ENCODE results near the gene JMJD7. TPM values are rescaled to one million over a fixed set of nuclear protein-coding genes. Genes with fewer than 3 reads are reported as not detected.

Gene JMJD7
- total RNA-seq, 1 donor from 2014 or later: 13.8 TPM

DNA sequence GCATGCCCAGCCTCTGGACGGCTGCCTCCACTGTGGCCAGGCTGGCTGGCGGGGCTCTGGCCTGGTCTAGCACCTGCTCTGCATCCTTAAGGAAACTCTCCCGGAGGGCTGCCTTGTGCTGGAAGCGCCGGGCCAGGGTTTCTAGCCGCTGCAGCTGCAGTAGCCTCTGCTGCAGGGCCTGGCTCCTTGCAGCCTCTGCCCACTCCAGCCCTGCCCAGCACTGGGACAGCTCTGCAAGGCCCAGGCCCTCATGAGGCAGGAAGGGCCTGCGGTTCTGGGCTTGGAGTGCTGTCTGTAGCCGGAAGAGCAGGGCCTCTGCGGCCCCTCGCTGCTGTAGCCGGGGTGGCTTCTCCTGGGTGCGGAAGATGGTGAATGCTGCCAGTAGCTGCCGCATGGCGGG, 57.9 kb downstream of the JMJD7 start:
- Mint-ChIP-seq H3K27me3 (ENCODE audit: unreplicated experiment) (peaks cover 31% of the 10 kb centered on the region), H3K36me3 (ENCODE audit: low read depth, unreplicated experiment) (peaks cover 19% of the 10 kb centered on the region), H3K4me1 (ENCODE audit: unreplicated experiment) (peaks cover 9% of the 10 kb centered on the region), H3K4me3 (ENCODE audit: unreplicated experiment) (no peak overlapping the region), H3K9me3 (ENCODE audit: unreplicated experiment) (no peaks in the 10 kb centered on the region), H3K27ac (ENCODE audit: unreplicated experiment) (no peak overlapping the region)
- no peak for DNase-seq (ENCODE audit: low spot score)
- TF ChIP-seq, protein P1, sequence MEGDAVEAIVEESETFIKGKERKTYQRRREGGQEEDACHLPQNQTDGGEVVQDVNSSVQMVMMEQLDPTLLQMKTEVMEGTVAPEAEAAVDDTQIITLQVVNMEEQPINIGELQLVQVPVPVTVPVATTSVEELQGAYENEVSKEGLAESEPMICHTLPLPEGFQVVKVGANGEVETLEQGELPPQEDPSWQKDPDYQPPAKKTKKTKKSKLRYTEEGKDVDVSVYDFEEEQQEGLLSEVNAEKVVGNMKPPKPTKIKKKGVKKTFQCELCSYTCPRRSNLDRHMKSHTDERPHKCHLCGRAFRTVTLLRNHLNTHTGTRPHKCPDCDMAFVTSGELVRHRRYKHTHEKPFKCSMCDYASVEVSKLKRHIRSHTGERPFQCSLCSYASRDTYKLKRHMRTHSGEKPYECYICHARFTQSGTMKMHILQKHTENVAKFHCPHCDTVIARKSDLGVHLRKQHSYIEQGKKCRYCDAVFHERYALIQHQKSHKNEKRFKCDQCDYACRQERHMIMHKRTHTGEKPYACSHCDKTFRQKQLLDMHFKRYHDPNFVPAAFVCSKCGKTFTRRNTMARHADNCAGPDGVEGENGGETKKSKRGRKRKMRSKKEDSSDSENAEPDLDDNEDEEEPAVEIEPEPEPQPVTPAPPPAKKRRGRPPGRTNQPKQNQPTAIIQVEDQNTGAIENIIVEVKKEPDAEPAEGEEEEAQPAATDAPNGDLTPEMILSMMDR (IDR thresholded peaks at IDR 0.05; ENCODE audit: unreplicated experiment): no peak

GRCh38 chr15:41886741-41887140, 58.8 kb downstream of the JMJD7 start:
- H3K4me3 Mint-ChIP-seq (ENCODE audit: unreplicated experiment): no peak overlapping the region
- no peak for DNase-seq (ENCODE audit: low spot score)
- peaks cover 18% of the 10 kb centered on the region for H3K36me3 Mint-ChIP-seq (ENCODE audit: low read depth, unreplicated experiment)
- no peaks in the 10 kb centered on the region for H3K9me3 Mint-ChIP-seq (ENCODE audit: unreplicated experiment)
- no peak overlapping the region for H3K27ac Mint-ChIP-seq (ENCODE audit: unreplicated experiment)
- H3K27me3 Mint-ChIP-seq (ENCODE audit: unreplicated experiment): peaks cover 23% of the 10 kb centered on the region
- TF ChIP-seq, protein P1 (IDR thresholded peaks at IDR 0.05; ENCODE audit: unreplicated experiment): no peak
- peaks cover 9% of the 10 kb centered on the region for H3K4me1 Mint-ChIP-seq (ENCODE audit: unreplicated experiment)

- Mint-ChIP-seq H3K27me3 (ENCODE audit: unreplicated experiment) (peaks cover 25% of the 10 kb centered on the region), H3K4me3 (ENCODE audit: unreplicated experiment) (no peak overlapping the region), H3K27ac (ENCODE audit: unreplicated experiment) (no peak overlapping the region), H3K4me1 (ENCODE audit: unreplicated experiment) (peaks cover 9% of the 10 kb centered on the region), H3K36me3 (ENCODE audit: low read depth, unreplicated experiment) (peaks cover 18% of the 10 kb centered on the region), H3K9me3 (ENCODE audit: unreplicated experiment) (no peaks in the 10 kb centered on the region)
- TF ChIP-seq, protein P1 (IDR thresholded peaks at IDR 0.05; ENCODE audit: unreplicated experiment): no peak
- no peak for DNase-seq (ENCODE audit: low spot score)
Observed at GRCh38 chr15:41887161-41887560, 59.3 kb downstream of the JMJD7 start.

Small RNAs within 50 kb of the gene (microRNA-seq; reads per million reads assigned to microRNA genes)
- gene MIR4310 (ENCODE audit: unreplicated experiment): not detected

Other genes with a start within 250 kb of the JMJD7 start
- gene MGA, start 167.7 kb upstream of the JMJD7 start, total RNA-seq (ENCODE audit: unreplicated experiment): 48.0 TPM
- 36.2 TPM for gene MAPKBP1, start 53.6 kb upstream of the JMJD7 start, total RNA-seq (ENCODE audit: unreplicated experiment)
- gene PLA2G4B, start 10.8 kb downstream of the JMJD7 start, total RNA-seq (ENCODE audit: unreplicated experiment): 2.9 TPM
- gene SPTBN5, start 66.0 kb downstream of the JMJD7 start, total RNA-seq (ENCODE audit: unreplicated experiment): 9.4 TPM
- gene EHD4, start 144.5 kb downstream of the JMJD7 start, total RNA-seq (ENCODE audit: unreplicated experiment): 64.9 TPM
- not detected for gene PLA2G4E, start 192.9 kb downstream of the JMJD7 start, total RNA-seq (ENCODE audit: unreplicated experiment)

All from endothelial cell (in vitro differentiated cells).